ENCODE measurements around the gene ARL5B. TPM values are rescaled to one million over a fixed set of nuclear protein-coding genes. Genes with fewer than 3 reads are reported as not detected.

Gene ARL5B
- total and polyA plus RNA-seq, 9 of the 15 experiments (the other 6 are each of a cell fraction or from before 2014, with no cell fraction given): 4.1 to 22.2 (median 15.1) TPM

GRCh38 chr10:18651324-18652007 is 7.8 kb upstream of the ARL5B start, which contains the start of gene NSUN6 (continued):
- no peak for TF ChIP-seq RBM25 (IDR thresholded peaks at IDR 0.05; ENCODE audit: low read depth, low read length, severe bottlenecking)
- TF ChIP-seq SP1 (CRISPR knock-in tag; IDR thresholded peaks at IDR 0.05): peak; percentile 71
- no peak for TF ChIP-seq MTA2 (IDR thresholded peaks at IDR 0.05; ENCODE audit: low read depth)
- no peak for TF ChIP-seq SMARCB1 (IDR thresholded peaks at IDR 0.05; ENCODE audit: insufficient read length, low read depth)
- TF ChIP-seq NBN (IDR thresholded peaks at IDR 0.05; ENCODE audit: low read depth): peak; percentile 83
- TF ChIP-seq PKNOX1 (IDR thresholded peaks at IDR 0.05): peak; percentile 77
- TF ChIP-seq FOXP1 (CRISPR knock-in tag; IDR thresholded peaks at IDR 0.05): peak; percentile 67; the same call in 1 of the 2 replicates
- no peak for TF ChIP-seq ZNF124 (CRISPR knock-in tag; IDR thresholded peaks at IDR 0.05)
- peak; percentile 71; the same call in 1 of the 2 replicates for TF ChIP-seq ELF4 (CRISPR knock-in tag; IDR thresholded peaks at IDR 0.05)
- TF ChIP-seq BCLAF1 (IDR thresholded peaks at IDR 0.05; ENCODE audit: borderline replicate concordance in 1 of 2, control insufficient read depth in 1 of 2, low read depth in 2 of 2, low read length in 1 of 2): no peak
- TF ChIP-seq ZNF57 (CRISPR knock-in tag; IDR thresholded peaks at IDR 0.05): no peak
- no peak for TF ChIP-seq MEF2D (tag; conservative IDR thresholded peaks at IDR 0.05; ENCODE audit: low read depth)
- no peak; the same call in 1 of the 2 replicates for TF ChIP-seq SOX6 (IDR thresholded peaks at IDR 0.05)
- TF ChIP-seq RFX5 (IDR thresholded peaks at IDR 0.05; ENCODE audit: low read depth, low read length): no peak; the same call in 1 of the 2 replicates
- TF ChIP-seq ZNF174 (CRISPR knock-in tag; IDR thresholded peaks at IDR 0.05): no peak
- TF ChIP-seq CHD4 (IDR thresholded peaks at IDR 0.05; ENCODE audit: insufficient read depth, insufficient replicate concordance, low read depth, low read length, poor library complexity, severe bottlenecking): no peak
- TF ChIP-seq SIN3A (IDR thresholded peaks at IDR 0.05; ENCODE audit: borderline replicate concordance in 2 of 2, control insufficient read depth in 1 of 2, low read depth in 2 of 2, low read length in 2 of 2): peak; percentile 88 to 92; a peak in 2 of 4 replicates
- TF ChIP-seq, protein P1, sequence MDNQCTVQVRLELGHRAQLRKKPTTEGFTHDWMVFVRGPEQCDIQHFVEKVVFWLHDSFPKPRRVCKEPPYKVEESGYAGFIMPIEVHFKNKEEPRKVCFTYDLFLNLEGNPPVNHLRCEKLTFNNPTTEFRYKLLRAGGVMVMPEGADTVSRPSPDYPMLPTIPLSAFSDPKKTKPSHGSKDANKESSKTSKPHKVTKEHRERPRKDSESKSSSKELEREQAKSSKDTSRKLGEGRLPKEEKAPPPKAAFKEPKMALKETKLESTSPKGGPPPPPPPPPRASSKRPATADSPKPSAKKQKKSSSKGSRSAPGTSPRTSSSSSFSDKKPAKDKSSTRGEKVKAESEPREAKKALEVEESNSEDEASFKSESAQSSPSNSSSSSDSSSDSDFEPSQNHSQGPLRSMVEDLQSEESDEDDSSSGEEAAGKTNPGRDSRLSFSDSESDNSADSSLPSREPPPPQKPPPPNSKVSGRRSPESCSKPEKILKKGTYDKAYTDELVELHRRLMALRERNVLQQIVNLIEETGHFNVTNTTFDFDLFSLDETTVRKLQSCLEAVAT (IDR thresholded peaks at IDR 0.05): 0 out of 4 replicates have a peak, but pooled peaks have one; percentile 22 to 28
- no peak for TF ChIP-seq EHMT2 (IDR thresholded peaks at IDR 0.05)
- no peak for TF ChIP-seq SMAD3 (CRISPR knock-in tag; conservative IDR thresholded peaks at IDR 0.05)
- TF ChIP-seq NRF1 (conservative IDR thresholded peaks at IDR 0.05 in 1 of 2, IDR thresholded peaks at IDR 0.05 in 1 of 2): peak; percentile 56 to 66; a peak in 3 of 4 replicates
- TF ChIP-seq CBFA2T2 (conservative IDR thresholded peaks at IDR 0.05): no peak
- TF ChIP-seq RBM22 (IDR thresholded peaks at IDR 0.05; ENCODE audit: low read depth, low read length, poor library complexity, severe bottlenecking): no peak
- TF ChIP-seq SMARCA4 (IDR thresholded peaks at IDR 0.05): no peak; the same call in 1 of the 2 replicates
